ENCODE measurements around the gene DCC.

DCC gene

GRCh38 chr18:52815651-52816050 is 475.7 kb downstream of the DCC start:
- no peak for DNase-seq (ENCODE audit: low read depth)

DNA sequence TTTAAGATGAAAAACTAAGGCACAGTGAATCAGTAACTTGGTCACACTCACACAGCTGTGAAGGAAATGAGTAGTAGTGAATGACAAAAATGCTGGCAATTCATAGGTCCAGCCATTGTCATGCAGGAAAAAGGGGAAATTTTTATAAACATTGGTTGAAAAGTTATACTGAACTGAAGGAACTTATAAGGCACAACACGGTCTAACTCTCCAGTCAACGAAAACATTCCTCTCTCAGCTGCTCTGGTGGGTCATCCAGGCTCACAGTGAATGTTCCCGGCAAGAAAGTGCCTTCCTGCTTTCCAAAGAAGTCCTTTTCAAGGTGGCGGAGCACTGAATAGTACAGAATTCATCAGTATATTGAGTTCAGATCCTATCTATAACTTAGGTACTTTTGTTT is 476.1 kb downstream of the DCC start:
- no peak for DNase-seq (ENCODE audit: low read depth)

- no peak for DNase-seq (ENCODE audit: low read depth)
Measured at GRCh38 chr18:52822160-52822559, 482.2 kb downstream of the DCC start.

DNA sequence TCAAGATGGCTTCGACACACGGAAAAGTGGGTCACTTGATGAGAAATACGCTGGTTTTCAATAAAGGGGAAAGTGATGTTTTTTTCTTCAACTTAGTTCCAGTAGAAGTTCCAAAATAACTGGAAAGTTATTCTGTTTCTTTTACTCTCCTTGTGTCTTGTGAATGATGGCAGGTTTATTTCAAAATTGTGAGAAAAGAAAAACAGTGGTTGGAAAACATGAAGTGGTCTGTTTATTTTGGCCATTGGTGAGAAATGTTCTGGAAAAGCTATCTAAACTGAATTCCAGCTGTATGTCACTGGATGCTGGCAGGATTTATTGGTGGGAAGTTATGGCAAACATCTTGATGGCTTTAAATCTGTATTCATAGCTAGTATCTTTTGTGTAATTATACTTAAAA is 484.1 kb downstream of the DCC start:
- DNase-seq (ENCODE audit: low read depth), result no peak

GRCh38 chr18:52826994-52827393 is 487.0 kb downstream of the DCC start:
- no peak for DNase-seq (ENCODE audit: low read depth)

GRCh38 chr18:52829320-52829719 is 489.3 kb downstream of the DCC start:
- no peak for DNase-seq (ENCODE audit: low read depth)

GRCh38 chr18:52829876-52830405 is 489.9 kb downstream of the DCC start:
- DNase-seq (ENCODE audit: low read depth), result no peak

- no peak for DNase-seq (ENCODE audit: low read depth)
Measured at GRCh38 chr18:52844323-52844722, 504.3 kb downstream of the DCC start.

- DNase-seq (ENCODE audit: low read depth), result no peak
Measured at GRCh38 chr18:52845036-52845435, 505.0 kb downstream of the DCC start.

DNA sequence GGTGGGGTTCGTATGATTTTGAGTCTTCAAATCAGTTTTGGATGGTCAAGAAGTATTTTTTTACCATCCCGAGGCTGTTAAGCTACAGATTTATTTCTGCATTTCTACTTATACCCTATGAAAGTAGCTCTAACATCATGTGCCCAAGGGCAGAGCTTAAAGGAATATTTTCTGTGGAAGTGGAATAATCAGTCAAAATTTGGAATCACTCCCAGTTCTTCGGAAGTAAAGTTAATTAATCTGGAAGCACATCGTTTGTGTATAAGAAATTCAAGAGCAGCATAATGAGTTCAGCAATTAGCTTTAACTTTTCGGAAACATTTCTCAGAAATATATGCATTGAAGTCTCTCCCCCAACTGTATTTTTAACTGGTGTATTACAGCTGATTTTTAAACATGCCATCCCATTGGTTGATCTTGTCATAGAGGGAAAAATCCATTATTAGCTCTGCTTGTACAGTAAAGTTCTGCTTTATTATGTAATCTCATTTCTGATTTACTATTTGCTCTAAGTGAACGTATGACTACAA is 510.1 kb downstream of the DCC start:
- no peak for DNase-seq (ENCODE audit: low read depth)

- DNase-seq (ENCODE audit: low read depth), result no peak
Measured at GRCh38 chr18:52861558-52861957, 521.6 kb downstream of the DCC start.

DNA sequence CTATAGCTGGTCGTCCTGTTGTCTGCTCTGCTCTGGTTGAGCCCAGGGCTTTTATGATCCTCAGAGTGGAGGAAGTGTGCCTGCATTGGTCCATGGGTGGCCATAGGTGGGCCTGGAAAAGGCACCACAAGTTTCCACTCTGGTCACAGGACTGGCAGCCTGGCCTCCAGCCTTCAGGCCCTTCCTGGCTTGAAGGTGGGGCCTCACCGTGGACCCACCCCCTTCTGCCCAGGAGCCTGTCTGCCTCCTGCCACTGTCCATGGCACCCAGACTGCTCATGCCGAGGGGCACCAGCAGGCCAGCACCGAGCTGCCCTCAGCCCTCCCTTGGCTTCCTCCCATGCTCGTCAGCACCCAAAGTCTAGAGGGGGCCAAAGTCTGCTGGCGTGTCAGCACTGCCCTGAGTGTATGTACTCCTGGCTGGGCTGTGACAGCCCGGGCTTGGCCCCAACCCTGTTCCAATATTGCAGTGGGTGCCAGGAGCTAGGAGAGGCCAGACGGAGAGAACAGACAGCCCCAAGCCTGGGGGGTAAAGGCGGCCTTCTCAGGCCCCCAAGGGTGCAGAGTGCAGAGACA is 529.4 kb downstream of the DCC start:
- DNase-seq (ENCODE audit: low read depth), result no peak

GRCh38 chr18:52869942-52870907 is 530.2 kb downstream of the DCC start:
- no peak for DNase-seq (ENCODE audit: low read depth)

DNA sequence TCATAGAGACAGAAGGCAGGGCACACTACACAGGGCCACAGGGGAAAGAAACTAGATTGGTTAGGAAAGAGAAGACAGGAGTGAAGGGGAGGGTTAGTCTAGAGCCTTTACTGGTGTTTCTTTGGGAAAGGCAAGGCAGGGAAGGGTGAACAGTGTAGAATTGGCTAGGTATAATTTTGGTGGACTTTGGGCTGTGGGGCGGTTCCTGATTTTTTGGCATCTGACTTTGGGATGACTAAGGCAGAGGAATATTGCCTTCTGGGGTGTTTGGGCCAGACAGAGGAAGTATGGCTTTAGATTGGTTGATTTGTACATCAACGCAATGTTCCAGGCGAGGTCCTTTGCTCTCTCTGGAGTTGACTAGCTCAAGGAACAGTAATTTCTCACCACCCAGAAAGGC is 534.8 kb downstream of the DCC start:
- DNase-seq (ENCODE audit: low read depth), result no peak

DNA sequence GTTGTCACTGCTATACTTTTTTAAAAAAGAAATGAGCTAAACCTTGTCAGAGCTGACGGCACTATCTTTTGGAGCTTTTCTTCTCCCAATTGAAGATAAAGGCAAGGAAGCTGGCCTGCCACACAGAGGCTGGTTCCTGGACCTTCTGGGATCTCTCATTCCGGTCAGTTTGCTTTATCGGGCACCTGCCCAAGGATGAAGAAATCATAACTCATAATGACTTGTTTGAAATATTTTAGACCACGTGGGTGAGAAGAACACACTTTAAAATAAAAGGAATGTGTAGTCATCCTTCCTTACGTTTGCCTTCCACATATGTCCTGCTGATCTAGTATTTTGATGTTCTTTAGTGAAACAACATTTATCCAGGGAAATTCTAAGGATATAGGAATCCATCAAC is 535.7 kb downstream of the DCC start:
- DNase-seq (ENCODE audit: low read depth), result no peak

DNA sequence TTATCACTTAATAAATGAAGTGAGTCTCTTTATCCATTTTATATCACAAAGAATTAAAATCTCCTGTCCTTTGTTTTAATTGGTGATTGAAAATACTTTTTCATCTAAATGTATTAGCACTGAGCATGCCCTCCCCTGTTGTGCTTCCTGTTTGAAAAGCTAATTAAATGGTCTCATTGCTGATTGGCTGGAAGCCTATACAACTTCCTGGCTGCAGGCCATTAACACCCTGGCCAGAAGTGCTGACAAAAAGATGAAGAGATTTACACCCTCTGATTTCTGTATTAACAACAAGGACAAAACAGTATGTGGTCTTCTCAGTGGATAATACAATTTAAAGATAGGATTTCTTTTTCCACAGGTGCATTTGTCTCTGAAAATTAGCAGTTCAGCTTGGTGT is 548.0 kb downstream of the DCC start:
- no peak for DNase-seq (ENCODE audit: low read depth)

DNA sequence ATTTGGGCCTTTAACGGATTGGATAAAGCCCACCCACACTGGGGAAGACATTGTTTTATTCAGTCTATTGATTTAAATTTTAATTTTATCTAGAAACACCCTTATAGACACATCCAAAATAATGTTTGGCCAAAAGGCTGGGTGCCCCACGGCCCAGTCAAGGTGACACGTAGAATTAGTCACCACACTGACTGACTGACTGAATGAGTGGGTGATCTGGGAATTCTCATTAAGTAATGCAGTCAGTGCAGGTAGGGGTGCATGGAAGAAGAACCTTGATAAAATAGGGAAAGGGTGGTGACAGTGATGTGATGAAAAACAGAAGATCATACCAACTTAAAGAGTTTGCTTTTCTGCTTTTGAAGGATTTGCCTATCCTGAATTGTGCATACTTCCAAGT is 554.8 kb downstream of the DCC start:
- DNase-seq (ENCODE audit: low read depth), result no peak

DNA sequence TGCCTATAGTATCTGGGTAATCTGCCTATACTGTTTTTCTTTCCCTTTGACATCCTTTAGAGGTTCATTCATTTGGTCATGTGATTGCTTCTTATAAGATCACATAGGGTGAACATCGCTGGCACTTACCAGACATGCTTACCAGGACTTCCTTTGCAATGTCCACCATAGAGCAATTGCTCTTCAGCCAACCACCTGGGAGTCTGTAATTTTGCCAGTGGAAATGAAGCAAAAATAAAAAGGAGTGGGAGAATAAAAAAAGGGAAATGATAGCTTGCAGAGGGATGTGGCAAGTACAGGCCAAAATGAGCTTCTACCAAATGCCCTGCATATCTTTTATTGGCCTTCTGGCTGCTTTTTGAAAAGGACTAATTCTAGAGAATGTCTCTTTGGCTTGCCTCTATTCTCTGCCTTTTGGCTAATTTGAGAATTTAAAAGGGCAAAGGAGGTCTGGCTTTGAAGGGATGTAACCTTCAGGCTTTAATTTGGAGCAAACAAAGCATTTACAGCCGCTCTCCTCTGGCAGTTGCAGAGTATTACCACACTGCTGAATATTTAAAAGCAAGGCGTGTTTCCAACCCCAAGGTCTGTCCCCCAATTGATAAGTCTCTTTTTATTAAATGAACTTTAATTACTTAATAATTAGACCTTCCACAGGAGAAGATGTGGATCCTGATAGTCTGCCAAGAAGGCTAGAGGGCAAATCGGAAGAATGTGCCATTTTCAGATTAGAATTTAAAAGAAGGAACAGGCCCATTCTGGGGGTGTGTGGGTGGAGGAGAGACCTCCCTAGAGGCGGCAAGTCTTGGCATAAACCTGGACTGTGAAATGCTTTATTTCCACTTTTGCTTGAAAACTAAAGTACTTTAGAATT is 557.9 kb downstream of the DCC start:
- no peak for DNase-seq (ENCODE audit: low read depth)

GRCh38 chr18:52898485-52899058 is 558.6 kb downstream of the DCC start:
- no peak for DNase-seq (ENCODE audit: low read depth)

DNA sequence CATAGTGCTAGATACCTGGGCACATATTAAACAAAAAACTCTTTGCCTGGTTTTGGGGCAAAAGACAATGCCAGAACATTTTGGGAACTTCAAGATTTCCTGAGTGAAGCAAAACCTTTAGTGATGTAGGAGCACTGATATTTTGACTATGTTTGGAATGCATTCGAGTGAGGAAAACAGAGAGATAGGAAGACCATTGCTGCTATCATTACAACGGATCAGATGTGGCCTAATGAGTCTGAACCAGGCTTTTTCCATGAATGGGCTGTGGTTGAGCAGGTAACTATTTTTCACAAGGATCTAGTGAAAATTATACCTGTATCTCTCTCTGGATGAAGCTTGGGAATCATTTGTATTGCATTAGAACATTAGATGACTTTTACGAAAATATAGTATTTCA is 562.2 kb downstream of the DCC start:
- no peak for DNase-seq (ENCODE audit: low read depth)

DNA sequence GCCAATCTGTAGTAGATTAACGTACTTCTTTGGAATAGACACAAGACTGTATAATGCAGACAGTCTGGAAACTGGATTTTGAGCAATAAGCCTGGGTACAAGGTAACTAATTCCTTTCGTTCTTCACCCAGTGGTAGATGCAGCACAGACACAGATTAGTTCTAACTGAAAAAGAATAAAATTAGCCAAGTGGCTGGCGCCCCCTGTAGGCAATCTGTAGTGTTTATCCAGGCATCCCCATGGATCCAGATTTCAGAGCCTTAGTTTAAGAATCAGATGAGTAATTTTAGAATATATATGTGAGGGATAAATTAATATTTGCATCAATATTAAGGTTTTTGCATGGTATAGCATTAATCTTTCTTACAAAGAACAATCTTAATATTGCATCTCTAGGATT is 563.9 kb downstream of the DCC start:
- DNase-seq (ENCODE audit: low read depth), result no peak
